ENCODE data around the gene HIVEP1.
A peak's percentile ranks its signal among the peaks of the same experiment; 100 is the strongest.

The HIVEP1 gene

DNA sequence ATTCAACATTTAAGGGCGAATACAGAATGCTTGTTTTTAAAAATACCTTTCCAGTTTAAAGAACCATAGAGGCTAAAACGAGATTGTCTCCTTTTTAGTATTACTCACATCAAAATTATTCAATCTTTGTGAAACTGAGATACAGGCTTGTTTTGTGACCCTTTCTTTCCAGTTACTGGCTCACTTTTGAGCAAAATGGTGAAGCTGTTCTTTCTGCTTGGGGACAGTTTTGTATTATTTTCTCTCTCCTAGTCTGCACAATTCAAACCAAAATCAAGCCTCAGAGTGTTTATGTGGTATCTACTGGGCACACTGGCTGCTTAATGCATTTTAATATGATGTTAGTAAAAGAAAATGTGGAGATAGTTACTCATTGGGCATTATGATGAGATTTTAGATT, 36.5 kb downstream of the HIVEP1 start:
- no peak for DNase-seq (ENCODE audit: low read depth in 2 of 2)

GRCh38 chr6:12049165-12049564, 37.1 kb downstream of the HIVEP1 start:
- no peak for DNase-seq (ENCODE audit: low read depth in 2 of 2)

GRCh38 chr6:12051861-12052368, 39.8 kb downstream of the HIVEP1 start:
- no peak for DNase-seq (ENCODE audit: low read depth in 2 of 2)

- no peak for DNase-seq (ENCODE audit: low read depth in 2 of 2)
Observed at GRCh38 chr6:12058172-12058961, 46.3 kb downstream of the HIVEP1 start.

DNA sequence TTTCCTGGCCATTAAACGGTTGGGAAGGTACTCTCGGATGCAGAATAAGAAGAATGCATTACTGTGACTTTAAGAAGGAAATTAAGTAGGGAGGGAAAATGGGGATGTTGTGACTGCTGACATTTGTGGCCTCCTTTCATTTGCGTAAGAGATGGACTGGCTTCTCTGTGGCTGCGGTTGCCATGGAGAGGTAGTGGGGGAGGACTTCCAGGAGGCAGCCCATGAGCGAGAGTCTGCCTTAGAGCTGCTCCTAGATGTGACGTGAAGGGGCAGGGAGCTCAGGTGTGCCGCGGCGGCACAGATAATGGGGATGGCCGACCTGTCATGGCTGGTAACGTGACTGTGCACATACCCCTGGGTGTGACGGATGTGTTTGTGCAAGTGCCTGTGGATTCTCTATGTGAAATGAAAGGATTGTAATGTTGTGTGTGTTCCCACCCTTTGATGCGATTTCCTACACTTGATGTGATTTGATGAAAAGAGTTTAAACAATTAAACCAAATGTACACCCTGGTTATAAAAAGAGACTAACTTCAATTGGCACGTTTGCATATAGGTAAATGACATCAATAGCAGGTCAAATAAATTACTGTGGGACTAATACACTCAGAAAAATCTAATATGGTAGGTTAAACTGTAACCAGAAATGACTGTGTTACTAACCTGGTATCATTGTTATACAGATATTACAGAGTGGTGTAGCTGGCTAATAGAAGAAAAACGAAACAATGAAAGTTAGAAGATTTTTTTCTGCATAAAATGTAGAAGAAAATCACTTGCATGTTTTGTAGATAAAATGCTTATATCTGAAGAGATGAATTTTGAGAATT, 48.9 kb downstream of the HIVEP1 start:
- no peak for DNase-seq (ENCODE audit: low read depth in 2 of 2)

DNA sequence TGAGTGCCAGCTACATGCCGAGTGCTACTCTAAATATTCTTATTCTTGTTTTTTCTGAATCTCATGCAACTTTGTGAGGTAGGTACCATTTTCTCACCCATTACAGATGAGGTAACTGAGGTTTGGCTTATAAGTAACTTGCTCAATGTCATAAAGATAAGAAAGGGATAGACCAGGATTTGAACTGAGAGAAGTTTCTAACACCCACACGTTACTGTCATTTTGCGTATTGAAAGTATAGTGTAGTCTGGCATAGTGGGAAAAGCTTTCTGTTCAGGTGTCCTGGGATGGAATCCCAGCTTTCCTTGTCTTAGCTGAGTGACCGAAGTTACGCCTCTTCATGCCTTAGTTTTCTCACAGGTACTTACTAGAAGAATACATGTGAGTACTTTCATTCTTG, 50.5 kb downstream of the HIVEP1 start:
- DNase-seq (ENCODE audit: low read depth in 2 of 2), result no peak

DNA sequence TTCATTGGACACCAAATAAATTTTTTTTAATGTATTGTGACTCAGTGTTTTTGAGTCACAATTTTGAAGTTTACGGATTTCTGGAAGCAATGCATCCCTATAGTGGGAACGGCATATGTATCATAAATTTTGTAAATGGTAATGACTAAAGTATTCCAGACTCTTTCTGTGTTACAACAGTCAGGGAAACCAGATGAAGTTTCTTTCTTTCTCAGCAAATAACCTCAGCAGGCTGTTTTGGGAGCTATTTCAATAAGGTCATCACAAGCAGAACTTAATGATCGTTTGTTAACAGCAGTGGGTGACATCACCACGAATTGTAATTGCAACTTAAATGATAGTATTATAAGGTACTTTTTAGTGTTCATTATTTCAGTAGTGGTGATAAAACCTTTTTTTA, 52.0 kb downstream of the HIVEP1 start:
- DNase-seq (ENCODE audit: low read depth in 2 of 2), result peak; percentile 64 to 68

GRCh38 chr6:12064538-12065071, 52.5 kb downstream of the HIVEP1 start:
- DNase-seq (ENCODE audit: low read depth in 2 of 2), result no peak

- DNase-seq (ENCODE audit: low read depth in 2 of 2), result no peak
Observed at GRCh38 chr6:12065321-12066140, 53.4 kb downstream of the HIVEP1 start.

- peak in 1 of 2 experiments; percentile 9 for DNase-seq (ENCODE audit: low read depth in 2 of 2)
Observed at GRCh38 chr6:12066297-12066696, 54.2 kb downstream of the HIVEP1 start.

DNA sequence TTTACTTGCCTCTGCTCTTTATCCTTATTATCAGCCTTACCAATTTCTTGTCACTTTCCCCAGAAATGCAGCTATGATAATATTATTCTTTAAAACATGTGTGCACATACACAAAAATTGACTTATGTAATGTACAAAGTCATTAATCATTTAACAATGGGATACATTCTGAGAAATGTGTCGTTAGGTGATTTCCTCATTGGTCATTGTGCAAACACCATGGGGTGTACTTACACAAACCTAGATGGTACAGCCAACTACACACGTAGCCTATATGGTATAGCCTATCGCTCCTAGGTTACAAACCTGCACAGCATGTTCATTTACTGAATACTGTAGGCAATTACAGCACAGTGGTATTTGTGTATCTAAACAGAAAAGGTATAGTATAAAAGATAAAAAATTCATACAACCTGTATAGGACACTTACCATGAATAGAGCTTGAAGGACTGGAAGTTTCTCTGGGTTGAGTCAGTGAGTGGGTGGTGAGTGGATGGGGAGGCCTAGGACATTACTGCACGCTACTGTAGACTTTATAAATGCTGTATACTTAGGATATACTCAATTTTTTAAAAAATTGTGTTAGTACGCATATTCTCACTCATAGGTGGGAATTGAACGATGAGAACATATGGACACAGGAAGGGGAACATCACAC, 56.9 kb downstream of the HIVEP1 start:
- DNase-seq (ENCODE audit: low read depth in 2 of 2), result no peak

GRCh38 chr6:12069891-12070529, 57.9 kb downstream of the HIVEP1 start:
- DNase-seq (ENCODE audit: low read depth in 2 of 2), result no peak

GRCh38 chr6:12071064-12071615, 59.0 kb downstream of the HIVEP1 start:
- DNase-seq (ENCODE audit: low read depth in 2 of 2), result no peak

GRCh38 chr6:12075067-12075563, 63.0 kb downstream of the HIVEP1 start:
- no peak for DNase-seq (ENCODE audit: low read depth in 2 of 2)

DNA sequence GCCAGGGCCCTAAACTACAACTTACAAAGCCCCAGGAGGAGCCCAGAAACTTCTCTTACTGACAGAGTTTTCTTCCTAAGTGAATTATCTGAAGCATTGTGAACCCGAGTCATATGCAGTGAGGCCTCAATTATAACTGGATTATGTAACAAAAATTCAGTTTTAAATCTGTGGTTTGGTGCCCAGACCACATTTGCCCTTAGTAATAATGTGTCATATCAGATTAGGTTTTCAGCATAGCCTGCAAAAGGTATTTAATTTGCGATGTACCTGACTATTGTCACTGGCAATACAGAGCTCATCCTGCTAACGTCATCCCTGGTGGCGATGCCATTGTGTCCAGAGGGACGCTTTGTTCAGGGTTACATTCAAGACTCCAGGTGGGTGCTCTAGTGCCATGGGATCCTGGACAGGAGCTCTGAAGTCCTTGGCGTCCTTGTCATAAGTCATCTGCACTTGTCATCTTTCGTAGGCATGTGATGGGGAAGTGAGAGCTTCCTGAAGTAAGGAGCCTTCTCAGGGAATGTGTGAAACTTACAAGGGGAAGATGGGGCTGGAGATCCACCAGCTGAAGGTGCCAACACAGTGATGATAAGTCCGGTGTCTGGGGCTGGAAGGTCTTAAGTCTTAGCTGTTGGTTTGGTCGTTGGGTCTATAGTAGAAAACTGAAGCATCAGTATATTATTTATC, 65.1 kb downstream of the HIVEP1 start:
- DNase-seq (ENCODE audit: low read depth in 2 of 2), result no peak

GRCh38 chr6:12078014-12078413, 65.9 kb downstream of the HIVEP1 start:
- no peak for DNase-seq (ENCODE audit: low read depth in 2 of 2)

- DNase-seq (ENCODE audit: low read depth in 2 of 2), result no peak
Observed at GRCh38 chr6:12081771-12082170, 69.7 kb downstream of the HIVEP1 start.

DNA sequence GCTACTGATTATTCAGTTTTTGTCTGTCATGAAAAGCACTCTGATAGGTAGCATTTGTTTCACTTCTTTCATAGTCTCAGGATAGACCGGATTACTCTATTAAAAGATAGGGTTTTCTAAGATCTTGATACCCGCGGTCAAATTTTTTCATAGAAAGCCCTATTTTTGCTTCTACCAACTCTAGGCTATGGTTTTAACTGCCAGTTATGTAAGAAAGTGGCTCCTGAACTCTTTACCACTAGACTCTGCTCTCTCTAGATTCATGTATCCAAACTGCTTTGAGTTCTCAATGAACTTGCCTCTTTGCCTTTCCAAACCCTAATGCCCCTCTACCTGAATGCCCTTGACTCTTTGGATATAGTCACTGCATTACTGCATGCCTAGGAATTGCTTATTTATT, 70.3 kb downstream of the HIVEP1 start:
- no peak for DNase-seq (ENCODE audit: low read depth in 2 of 2)

DNA sequence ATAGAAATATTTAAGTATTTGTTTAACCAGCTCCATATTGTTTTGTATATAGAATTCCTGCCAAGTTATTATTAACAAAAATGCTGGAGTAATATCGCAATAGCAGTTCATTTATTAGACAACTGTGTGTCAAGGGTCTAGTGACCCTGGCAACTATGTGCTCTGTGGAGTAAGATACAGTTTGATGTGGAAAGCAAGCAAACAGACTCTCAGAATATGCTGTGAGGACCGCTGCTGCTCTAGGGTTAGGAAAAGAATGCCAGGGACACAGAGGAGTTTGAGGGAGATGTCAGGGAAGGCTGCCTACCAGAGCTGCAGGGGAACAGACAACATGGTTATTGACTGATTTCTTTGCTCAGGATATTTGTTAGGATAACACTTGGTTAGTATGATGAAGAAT, 71.2 kb downstream of the HIVEP1 start:
- DNase-seq (ENCODE audit: low read depth in 2 of 2), result no peak

DNA sequence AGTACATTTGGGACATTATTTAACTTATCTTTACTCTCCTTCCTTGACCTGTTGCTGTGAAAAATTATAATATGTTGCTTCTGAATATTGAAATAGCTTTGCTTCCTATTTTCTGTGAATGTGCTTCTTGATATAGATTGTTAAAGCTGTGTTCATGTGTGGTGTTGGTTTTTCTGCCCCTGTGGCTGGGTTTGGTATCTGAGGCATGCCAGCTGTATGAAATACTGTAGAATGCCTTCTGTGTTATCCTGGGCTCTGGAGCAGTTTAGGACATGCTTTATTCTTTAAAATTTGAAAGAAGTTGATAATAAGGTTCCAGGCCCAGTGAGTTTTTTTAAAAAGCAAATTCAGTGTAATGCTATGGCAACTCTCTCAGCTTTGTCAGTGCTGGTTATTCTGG, 71.7 kb downstream of the HIVEP1 start:
- DNase-seq (ENCODE audit: low read depth in 2 of 2), result no peak

Measured in fibroblast of skin of left biceps (primary cell).